ENCODE results near the gene TTC38. TPM values are rescaled to one million over a fixed set of nuclear protein-coding genes. Genes with fewer than 3 reads are reported as not detected.

The TTC38 gene
- total RNA-seq, 1 experiment from 2014 or later = 16.7 TPM

GRCh38 chr22:46292732-46293131 is 24.9 kb downstream of the TTC38 start:
- H3K27ac Mint-ChIP-seq (ENCODE audit: low read depth, unreplicated experiment) = no peak overlapping the region
- no peak overlapping the region for H3K4me3 Mint-ChIP-seq (ENCODE audit: unreplicated experiment)
- H3K36me3 Mint-ChIP-seq (ENCODE audit: insufficient read depth, unreplicated experiment) = peaks cover 41% of the 10 kb centered on the region
- no peaks in the 10 kb centered on the region for H3K27me3 Mint-ChIP-seq (ENCODE audit: insufficient read depth, unreplicated experiment)
- DNase-seq (ENCODE audit: unreplicated experiment) = no peak
- BruUV-seq (replicated peaks) = no TSS peak
- POLR2A ChIA-PET = no interaction called here
- intact Hi-C loops (cut with micrococcal nuclease) = no loop called here
- CTCF ChIA-PET = no interaction called here
- no peaks in the 10 kb centered on the region for H3K9me3 Mint-ChIP-seq (ENCODE audit: unreplicated experiment)
- peaks cover 14% of the 10 kb centered on the region for H3K4me1 Mint-ChIP-seq (ENCODE audit: insufficient read depth, unreplicated experiment)
- no peak for TF ChIP-seq CTCF (IDR thresholded peaks at IDR 0.05; ENCODE audit: unreplicated experiment)

DNA sequence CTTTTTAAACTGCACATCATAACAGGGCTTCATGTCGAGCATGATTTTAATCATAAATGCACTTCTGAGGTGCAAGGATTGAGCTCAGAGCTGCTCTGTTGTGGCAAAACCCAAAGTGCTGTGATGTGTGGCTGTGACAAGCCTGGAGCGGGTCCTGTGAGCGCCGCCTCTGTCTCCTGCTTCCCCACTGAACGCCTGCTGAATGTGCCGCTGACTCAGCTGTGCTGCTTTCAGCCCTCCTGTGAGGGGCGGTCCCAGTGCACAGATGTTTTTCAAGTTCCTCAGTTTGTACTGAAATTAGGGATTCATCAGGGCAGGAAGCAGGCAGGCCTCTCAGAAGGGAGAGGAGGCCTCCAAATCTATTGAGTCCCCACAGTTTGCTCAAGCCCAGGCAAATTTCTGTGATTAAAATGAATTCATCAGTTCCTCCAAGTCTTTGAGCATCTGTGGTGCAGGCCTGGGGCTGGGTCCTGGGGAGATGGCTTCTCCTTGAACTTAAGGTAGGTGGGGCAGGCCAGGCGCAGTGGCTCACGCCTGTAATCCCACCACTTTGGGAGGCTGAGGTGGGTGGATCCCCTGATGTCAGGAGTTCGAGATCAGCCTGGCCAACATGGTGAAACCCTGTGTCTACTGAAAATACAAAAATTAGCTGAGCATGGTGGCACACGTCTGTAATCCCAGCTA is 25.9 kb downstream of the TTC38 start:
- H3K27me3 Mint-ChIP-seq (ENCODE audit: insufficient read depth, unreplicated experiment) = no peaks in the 10 kb centered on the region
- no peak for TF ChIP-seq CTCF (IDR thresholded peaks at IDR 0.05; ENCODE audit: unreplicated experiment)
- H3K9me3 Mint-ChIP-seq (ENCODE audit: unreplicated experiment) = no peaks in the 10 kb centered on the region
- ChIA-PET CTCF (interaction anchor here (1.4 kb wide), 1 partner anchor 256 kb away, joined by 3 read pairs; no protein-coding TSS in a partner anchor), POLR2A (no interaction called here)
- no peak overlapping the region for H3K4me3 Mint-ChIP-seq (ENCODE audit: unreplicated experiment)
- BruUV-seq (replicated peaks) = no TSS peak
- H3K36me3 Mint-ChIP-seq (ENCODE audit: insufficient read depth, unreplicated experiment) = peaks cover 41% of the 10 kb centered on the region
- peaks cover 18% of the 10 kb centered on the region for H3K4me1 Mint-ChIP-seq (ENCODE audit: insufficient read depth, unreplicated experiment)
- intact Hi-C loops (cut with micrococcal nuclease) = no loop called here
- H3K27ac Mint-ChIP-seq (ENCODE audit: low read depth, unreplicated experiment) = no peak overlapping the region
- DNase-seq (ENCODE audit: unreplicated experiment) = no peak

- BruUV-seq (replicated peaks) = no TSS peak
- H3K27me3 Mint-ChIP-seq (ENCODE audit: insufficient read depth, unreplicated experiment) = no peaks in the 10 kb centered on the region
- H3K36me3 Mint-ChIP-seq (ENCODE audit: insufficient read depth, unreplicated experiment) = peaks cover 45% of the 10 kb centered on the region
- CTCF ChIA-PET = interaction anchor here (1.3 to 1.4 kb wide), 2 partner anchors 20 to 257 kb away, joined by 3 to 5 read pairs; no protein-coding TSS in a partner anchor
- TF ChIP-seq CTCF (IDR thresholded peaks at IDR 0.05; ENCODE audit: unreplicated experiment) = no peak
- peaks cover 27% of the 10 kb centered on the region for H3K4me1 Mint-ChIP-seq (ENCODE audit: insufficient read depth, unreplicated experiment)
- intact Hi-C loops (cut with micrococcal nuclease) = no loop called here
- no peaks in the 10 kb centered on the region for H3K9me3 Mint-ChIP-seq (ENCODE audit: unreplicated experiment)
- H3K27ac Mint-ChIP-seq (ENCODE audit: low read depth, unreplicated experiment) = no peak overlapping the region
- DNase-seq (ENCODE audit: unreplicated experiment) = no peak
- H3K4me3 Mint-ChIP-seq (ENCODE audit: unreplicated experiment) = peak overlapping the region; percentile 16
- POLR2A ChIA-PET = interaction anchor here (1.9 kb wide), 1 partner anchor 10 kb away, joined by 6 read pairs; no protein-coding TSS in a partner anchor
Measured at GRCh38 chr22:46294784-46295183, 27.0 kb downstream of the TTC38 start.

DNA sequence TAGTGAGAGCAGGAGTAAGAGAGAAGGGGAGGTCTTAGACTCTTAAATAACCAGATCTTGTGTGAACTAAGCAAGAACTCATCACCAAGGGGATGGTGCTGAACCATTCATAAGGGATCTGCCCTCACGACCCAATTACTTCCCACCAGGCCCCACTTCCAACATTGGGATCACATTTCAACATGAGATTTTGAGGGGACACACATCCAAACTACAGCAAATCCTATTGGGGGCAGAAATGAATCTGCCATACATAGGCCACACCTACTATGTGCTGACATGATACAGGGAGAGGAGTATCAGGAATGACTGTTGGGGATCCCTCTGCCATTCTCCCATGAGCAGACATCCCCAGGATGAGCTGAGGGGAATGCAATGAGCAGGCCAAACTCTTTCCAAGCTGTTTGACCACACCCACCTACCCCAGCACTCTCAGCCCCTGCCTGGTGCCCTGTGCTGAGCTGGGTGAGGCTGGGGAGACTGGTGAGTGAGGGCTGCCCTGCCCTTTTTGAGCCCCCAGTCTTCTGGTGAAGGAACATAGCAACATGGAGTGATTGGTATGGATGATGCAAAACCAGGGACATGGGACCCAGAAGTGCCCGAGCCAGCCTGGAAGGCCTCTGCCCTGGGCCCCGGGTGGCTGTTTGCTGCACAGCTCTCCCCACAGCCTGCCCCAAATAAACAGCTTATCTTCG is 27.6 kb downstream of the TTC38 start:
- Mint-ChIP-seq H3K27ac (ENCODE audit: low read depth, unreplicated experiment) (peak overlapping the region; percentile 97), H3K27me3 (ENCODE audit: insufficient read depth, unreplicated experiment) (no peaks in the 10 kb centered on the region), H3K9me3 (ENCODE audit: unreplicated experiment) (no peaks in the 10 kb centered on the region), H3K4me3 (ENCODE audit: unreplicated experiment) (peak overlapping the region; percentile 86), H3K36me3 (ENCODE audit: insufficient read depth, unreplicated experiment) (peaks cover 44% of the 10 kb centered on the region), H3K4me1 (ENCODE audit: insufficient read depth, unreplicated experiment) (peaks cover 27% of the 10 kb centered on the region)
- ChIA-PET POLR2A (interaction anchor here (1.2 to 2.1 kb wide), 7 partner anchors 9 to 287 kb away, joined by 3 to 7 read pairs (median 5); partner anchors contain the start of genes CDPF1, PPARA and TRMU), CTCF (interaction anchor here (0.6 to 4.0 kb wide), 7 partner anchors 9 to 290 kb away, joined by 3 to 16 read pairs (median 3); no protein-coding TSS in a partner anchor)
- BruUV-seq (replicated peaks) = no TSS peak
- no peak for DNase-seq (ENCODE audit: unreplicated experiment)
- intact Hi-C loops (cut with micrococcal nuclease) = no loop called here
- TF ChIP-seq CTCF (IDR thresholded peaks at IDR 0.05; ENCODE audit: unreplicated experiment) = no peak
